Cardiac fibroblast (primary cell): ENCODE data around the gene PTH2R.
"Not testable (repeated sequence)": the region's sequence is repeated elsewhere in the genome, so short reads cannot be mapped to it uniquely, and the experiment has no call there.

Source experiments
- DNase-seq, 2 donors: peaks; one replicate each; pipeline versions ENCODE4 v3.0.0 to v3.0.0-alpha.2; 2010; ENCODE audit warnings: low read depth in 2 of 2
- H3K4me3 ChIP-seq, 2 donors: replicated peaks in 1 of 2; 1 replicate in 1 of 2; 2 replicates in 1 of 2; pipeline ENCODE4 v1.5.1; 2011; ENCODE audit warnings: low read depth in 2 of 2, low read length in 2 of 2, mild to moderate bottlenecking in 2 of 2, moderate library complexity in 1 of 2
- TF ChIP-seq, protein P1 (sequence below): IDR thresholded peaks from one replicate; pipeline ENCODE4 v1.5.1; 2011; ENCODE audit warnings: low read depth, mild to moderate bottlenecking, low read length, inconsistent platforms

PTH2R gene

DNA sequence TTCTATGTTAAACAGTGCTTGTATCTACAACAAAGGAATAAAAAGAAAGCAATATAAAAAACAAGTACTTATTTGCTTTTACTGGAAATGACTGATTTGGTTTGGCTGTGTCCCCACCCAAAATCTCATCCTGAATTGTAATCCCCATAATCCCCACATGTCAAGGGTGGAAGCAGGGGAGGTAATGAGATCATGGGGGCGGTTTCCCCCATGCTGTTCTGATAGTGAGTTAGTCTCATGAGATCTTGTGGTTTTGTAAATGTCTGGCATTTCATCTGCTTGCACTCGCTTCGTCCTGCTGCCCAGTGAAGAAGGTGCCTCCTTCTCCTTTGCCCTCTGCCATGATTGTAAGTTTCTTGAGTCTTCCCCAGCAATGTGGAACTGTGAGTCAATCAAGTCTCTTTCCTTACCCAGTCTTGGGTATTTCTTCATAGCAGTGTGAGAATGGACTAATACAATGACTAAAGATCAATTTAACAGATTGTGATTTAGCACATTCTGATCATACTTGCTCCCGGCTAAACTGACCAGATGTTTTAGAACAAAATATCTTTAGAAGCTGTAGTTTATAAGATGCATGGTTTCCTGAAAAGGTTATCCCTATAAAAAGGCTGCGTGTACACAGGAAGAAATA lies 19.9 kb downstream of the PTH2R start:
- H3K4me3 ChIP-seq, result no peak overlapping the region
- TF ChIP-seq, protein P1, sequence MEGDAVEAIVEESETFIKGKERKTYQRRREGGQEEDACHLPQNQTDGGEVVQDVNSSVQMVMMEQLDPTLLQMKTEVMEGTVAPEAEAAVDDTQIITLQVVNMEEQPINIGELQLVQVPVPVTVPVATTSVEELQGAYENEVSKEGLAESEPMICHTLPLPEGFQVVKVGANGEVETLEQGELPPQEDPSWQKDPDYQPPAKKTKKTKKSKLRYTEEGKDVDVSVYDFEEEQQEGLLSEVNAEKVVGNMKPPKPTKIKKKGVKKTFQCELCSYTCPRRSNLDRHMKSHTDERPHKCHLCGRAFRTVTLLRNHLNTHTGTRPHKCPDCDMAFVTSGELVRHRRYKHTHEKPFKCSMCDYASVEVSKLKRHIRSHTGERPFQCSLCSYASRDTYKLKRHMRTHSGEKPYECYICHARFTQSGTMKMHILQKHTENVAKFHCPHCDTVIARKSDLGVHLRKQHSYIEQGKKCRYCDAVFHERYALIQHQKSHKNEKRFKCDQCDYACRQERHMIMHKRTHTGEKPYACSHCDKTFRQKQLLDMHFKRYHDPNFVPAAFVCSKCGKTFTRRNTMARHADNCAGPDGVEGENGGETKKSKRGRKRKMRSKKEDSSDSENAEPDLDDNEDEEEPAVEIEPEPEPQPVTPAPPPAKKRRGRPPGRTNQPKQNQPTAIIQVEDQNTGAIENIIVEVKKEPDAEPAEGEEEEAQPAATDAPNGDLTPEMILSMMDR, result no peak
- DNase-seq, result no peak

DNA sequence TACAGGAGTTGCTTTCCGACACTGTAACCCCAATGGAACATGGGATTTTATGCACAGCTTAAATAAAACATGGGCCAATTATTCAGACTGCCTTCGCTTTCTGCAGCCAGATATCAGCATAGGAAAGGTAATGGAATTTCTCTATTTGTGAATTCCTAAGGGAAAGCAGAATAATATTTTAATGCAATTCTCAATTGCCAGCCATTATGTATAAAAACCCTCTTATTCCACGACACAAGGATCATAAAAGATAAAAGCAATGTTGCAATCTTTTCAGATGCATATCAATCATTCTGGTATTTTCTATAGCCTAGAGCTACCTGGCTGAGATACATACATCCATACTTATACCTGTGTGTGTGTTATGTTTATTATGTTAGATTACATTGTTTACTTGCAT lies 31.2 kb downstream of the PTH2R start:
- DNase-seq, result no peak
- no peak overlapping the region for H3K4me3 ChIP-seq
- TF ChIP-seq, protein P1, result no peak

DNA sequence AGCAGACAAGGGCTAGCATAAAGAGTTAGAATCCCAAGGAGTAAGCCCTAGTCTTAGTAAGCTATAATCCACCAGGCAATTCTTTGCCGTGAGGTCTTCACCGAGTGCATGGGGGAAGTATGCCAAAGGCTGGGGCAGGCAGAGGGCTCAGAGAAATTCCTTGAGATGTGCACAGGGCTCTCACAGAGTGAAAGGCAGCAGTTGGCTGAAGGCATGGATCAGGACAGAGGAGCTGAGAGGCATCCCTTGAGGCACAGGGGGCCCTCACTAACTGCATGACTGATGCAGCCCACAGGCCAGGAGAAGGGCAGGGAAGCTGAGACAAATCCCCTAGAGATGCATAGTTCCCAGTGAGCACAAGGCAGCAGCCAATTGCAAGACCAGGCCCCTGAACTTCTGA lies 34.1 kb downstream of the PTH2R start:
- TF ChIP-seq, protein P1, result no peak
- no peak overlapping the region for H3K4me3 ChIP-seq
- no peak for DNase-seq

DNA sequence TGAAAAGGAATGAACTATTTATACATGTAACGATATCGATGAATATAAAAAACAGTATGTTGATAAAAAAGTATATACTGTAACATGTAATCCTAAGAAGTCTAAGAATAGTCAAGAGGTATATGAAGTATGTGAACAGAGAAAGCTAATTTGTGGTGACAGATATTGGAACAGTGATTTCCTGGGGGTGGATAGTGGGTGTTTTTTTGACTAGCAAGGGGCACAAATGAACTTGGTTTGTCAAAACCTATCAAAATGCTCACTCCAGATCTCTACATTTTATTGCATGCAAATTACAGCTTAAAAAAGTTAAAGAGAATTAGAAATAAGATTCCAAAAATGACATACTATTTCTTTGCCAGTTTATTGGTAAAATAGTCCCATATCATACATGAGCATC lies 35.4 kb downstream of the PTH2R start:
- TF ChIP-seq, protein P1, result no peak
- DNase-seq, result no peak
- H3K4me3 ChIP-seq, result no peak overlapping the region

DNA sequence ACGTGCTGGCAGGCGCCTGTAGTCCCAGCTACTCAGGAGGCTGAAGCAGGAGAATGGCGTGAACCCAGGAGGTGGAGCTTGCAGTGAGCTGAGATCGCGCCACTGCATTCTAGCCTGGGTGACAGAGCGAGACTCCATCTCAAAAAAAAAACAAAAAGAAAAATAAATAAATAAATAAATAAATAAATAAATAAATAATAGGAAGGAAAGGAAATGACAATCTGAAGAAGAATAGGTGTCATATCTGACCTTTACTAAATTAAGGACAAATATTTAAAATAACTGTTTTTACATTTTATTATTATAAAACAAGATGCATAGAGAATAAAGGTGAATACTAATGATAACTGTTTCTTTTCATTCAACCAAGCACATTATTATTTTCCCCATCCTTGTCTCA lies 40.9 kb downstream of the PTH2R start:
- not testable (repeated sequence) for H3K4me3 ChIP-seq, DNase-seq

DNA sequence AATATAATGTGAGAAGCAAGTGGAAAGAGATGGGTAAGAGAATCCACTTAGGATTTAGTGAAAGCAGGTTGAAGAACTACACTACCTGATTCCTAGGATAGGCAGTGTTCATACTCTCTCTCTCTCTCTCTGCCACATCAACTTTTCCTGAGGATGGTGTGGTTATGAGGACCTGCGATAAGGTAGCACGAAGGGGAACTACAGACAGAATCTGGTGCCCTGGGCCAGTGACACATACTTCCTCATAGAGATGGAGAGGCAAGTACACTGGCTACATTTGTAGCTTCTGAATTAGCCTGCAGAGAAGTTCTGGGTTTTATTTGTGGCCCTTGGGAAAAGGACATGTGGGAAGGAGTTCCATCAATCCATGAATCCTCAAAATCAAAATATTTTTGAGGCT lies 44.5 kb downstream of the PTH2R start:
- TF ChIP-seq, protein P1, result no peak
- no peak for DNase-seq
- no peak overlapping the region for H3K4me3 ChIP-seq

DNA sequence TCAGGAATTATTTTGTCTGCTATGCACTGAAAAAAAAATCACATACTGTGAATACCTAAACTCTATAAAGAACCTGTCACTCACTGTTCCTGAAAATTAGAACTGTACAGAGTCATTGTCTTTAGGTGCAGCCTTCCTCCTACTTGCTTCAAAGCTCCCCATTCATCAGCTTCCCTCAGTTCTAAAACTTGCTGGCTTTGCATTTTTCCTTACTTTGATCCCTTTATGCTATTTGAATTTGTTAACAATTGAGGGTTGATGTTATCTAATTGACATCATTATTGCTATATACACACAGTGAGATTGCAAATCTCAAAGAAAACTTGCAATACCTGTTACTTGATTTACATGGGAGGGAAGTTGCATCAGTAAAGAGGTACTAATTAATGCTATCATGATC lies 48.3 kb downstream of the PTH2R start:
- no peak overlapping the region for H3K4me3 ChIP-seq
- TF ChIP-seq, protein P1, result no peak
- no peak for DNase-seq
